Measurements from ENCODE around the gene GOLGA6L7.

DNA sequence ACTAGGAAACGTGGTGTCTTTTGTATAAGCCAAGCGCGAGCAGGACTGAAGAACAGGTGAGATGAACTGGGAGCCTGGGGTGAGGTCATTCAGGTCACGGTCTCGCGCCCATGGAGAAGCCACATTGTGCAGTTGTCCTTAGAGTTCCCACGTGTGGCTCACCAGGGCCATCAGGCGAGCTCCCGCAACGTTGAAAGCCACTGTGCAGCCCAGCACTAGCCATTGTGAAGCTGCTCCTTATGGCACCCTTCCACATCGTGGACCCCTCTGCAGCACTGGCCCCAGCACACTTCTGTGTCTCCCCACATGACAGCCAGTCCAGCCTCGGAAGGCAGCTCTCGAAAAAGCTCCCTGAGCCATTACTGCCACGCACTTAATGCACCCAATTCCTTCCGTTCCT lies 29.8 kb upstream of the GOLGA6L7 start:
- TF ChIP-seq, protein P1, sequence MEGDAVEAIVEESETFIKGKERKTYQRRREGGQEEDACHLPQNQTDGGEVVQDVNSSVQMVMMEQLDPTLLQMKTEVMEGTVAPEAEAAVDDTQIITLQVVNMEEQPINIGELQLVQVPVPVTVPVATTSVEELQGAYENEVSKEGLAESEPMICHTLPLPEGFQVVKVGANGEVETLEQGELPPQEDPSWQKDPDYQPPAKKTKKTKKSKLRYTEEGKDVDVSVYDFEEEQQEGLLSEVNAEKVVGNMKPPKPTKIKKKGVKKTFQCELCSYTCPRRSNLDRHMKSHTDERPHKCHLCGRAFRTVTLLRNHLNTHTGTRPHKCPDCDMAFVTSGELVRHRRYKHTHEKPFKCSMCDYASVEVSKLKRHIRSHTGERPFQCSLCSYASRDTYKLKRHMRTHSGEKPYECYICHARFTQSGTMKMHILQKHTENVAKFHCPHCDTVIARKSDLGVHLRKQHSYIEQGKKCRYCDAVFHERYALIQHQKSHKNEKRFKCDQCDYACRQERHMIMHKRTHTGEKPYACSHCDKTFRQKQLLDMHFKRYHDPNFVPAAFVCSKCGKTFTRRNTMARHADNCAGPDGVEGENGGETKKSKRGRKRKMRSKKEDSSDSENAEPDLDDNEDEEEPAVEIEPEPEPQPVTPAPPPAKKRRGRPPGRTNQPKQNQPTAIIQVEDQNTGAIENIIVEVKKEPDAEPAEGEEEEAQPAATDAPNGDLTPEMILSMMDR (IDR thresholded peaks at IDR 0.05; ENCODE audit: extremely low read depth in 1 of 2, insufficient read depth in 1 of 2, low read depth in 1 of 2, low read length in 2 of 2) = no peak
- no peak for TF ChIP-seq POLR2A (IDR thresholded peaks at IDR 0.05; ENCODE audit: low read depth, low read length)
- TF ChIP-seq POLR2AphosphoS5 (IDR thresholded peaks at IDR 0.05; ENCODE audit: insufficient read depth, low read depth, low read length) = no peak
